ENCODE data around the gene MECR. TPM values are rescaled to one million over a fixed set of nuclear protein-coding genes. Genes with fewer than 3 reads are reported as not detected.
"Not testable (repeated sequence)": the region's sequence is repeated elsewhere in the genome, so short reads cannot be mapped to it uniquely, and the experiment has no call there.

Gene MECR
- total RNA-seq, 1 donor from 2014 or later: 22.6 TPM

DNA sequence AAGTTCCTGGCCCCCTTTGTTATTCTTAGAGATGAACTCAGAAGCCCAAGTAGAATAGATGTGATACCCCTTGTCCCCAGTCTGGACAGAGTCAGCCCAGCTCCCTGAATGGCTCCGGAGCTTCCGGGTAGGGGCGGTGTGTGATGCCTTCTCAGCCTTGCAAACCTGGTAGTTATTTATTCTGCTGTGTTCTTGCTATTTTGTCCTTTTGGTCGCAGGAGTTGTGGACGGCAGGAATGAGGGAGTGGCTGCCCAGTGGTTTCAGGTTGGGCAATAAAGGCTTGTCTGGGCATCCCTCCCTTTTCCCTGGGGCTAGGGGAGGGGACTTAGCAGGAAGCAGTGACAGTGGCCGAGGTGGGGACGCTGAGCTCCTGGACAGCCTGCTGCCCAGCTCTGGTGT lies 8.4 kb upstream of the MECR start:
- ATAC-seq (no peak), DNase-seq (ENCODE audit: low spot score) (no peak)
- intact Hi-C loops (cut with DNase I): loop anchor here (5.0 to 10.0 kb wide), 2 partner anchors 1146 to 1468 kb away; no protein-coding TSS in a partner anchor

DNA sequence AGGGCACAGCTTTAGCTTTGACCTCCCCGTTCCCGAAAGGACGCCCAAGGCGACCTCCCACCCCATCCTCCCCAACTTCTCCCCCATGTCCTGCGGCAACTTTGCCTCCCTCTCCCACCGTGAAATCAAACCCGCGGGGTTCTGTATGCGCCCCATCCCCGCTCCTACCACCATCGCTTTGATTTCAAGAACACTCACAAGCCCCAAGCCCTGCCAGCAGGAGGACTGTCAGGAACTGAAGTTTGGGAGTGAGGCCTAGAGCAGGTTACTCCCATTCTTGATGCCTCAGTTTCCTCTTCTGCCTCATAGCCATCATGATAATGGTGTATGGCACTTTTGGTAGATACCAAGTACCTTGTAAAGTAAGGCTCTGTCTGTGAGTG lies 7.9 kb upstream of the MECR start:
- ATAC-seq (peak; percentile 1), DNase-seq (ENCODE audit: low spot score) (no peak)
- intact Hi-C loops (cut with DNase I): loop anchor here (5.0 to 10.0 kb wide), 2 partner anchors 1146 to 1469 kb away; no protein-coding TSS in a partner anchor

DNA sequence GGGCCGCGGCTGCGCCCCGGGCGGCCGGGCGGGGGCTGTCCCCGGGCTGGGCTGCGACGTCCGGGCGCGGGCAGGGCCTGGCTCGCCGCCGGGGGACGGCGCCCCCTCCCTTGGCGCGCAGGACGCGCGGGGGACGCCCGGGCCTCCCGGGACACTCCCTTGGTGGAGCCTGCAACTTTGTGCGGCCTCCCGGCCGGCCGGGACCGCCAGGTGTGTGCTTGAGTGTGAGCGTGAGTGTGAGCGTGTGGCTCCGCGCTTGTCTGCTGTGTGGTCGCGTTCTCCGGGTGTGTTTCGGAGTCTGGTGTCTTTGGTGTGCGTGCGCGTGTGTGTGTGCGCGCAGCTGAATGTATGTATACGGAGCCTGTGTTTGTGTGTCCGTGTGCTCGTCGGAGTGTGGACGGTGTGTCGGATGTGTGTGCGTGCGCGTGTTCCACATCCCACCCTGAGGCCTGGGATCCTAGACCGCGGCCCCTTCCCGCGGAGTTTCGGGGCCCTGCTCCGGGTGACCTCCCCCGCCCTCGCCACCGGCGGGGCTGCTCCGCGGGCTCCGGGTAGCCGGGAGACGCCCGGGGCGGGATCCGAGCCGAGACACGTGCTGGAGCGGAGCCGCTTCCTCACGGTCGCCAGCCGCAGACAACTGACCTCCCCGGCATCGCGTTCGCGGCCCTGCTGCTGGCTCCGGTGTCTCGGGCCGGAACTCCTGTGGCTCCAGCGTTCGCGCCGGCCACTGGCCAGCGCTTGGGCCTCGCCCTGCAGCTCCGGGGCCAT lies 7.3 kb upstream of the MECR start:
- intact Hi-C loops (cut with DNase I): loop anchor here (5.0 to 10.0 kb wide), 2 partner anchors 1147 to 1469 kb away; no protein-coding TSS in a partner anchor
- DNase-seq (ENCODE audit: low spot score) (peak; percentile 77), ATAC-seq (peak; percentile 58)

DNA sequence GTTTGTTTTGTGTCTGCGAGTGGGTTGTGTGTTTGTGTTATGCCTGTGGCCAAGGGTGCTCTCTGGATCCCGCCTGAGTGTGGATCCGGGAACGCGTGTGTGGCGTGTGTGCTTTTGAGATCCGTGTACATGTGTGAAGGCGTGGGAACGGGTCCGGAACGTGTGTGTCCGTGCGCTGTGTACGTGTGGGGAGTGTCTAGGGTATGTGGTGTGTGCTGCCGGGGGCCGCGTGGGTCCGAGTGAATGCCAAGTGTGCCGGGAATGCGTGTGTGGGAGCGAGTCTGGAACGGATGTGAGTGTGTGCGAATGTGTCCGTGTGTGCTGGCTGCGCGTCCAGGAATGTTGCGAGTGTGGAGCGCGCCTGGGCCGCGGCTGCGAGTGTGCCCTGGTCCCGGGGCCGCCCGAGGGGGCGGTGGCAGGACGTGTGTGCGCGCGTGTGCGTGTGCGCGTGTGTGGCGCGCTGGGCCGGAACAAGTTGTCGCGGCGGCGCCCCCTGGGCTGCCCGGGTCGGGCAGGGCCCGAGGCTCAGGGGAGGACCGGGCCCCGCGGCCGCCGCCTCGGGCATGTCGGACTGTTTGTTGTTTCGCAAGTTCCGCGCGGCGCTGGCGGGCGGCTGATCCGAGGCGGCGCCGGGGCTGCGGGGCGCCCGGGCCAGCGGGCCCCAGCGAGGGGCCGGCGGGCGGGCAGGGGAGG lies 6.5 kb upstream of the MECR start:
- peak; percentile 71 for DNase-seq (ENCODE audit: low spot score)
- intact Hi-C loops (cut with DNase I): loop anchor here (5.0 to 10.0 kb wide), 2 partner anchors 1148 to 1470 kb away; no protein-coding TSS in a partner anchor
- ATAC-seq: peak; percentile 70

DNA sequence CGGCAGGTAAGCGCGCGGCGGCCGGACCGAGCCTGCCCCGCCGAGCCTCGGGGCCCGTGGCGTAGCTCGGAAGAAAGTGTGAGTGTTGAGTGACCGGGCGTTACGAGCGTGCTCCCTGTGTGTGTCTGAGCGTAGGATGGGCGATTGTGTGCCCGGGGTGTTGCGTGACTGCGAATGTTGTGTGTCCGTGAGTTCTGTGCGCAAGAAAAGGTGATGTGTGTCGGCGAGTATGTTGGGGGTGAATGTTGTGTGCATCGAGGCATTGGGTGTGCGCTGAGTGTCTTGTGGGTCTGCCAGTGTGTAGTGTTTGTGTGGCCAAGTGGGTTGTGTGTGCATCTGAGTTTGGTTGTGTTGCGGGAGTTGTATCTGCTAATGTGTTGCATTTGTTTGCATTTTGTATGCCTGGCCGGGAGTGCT lies 6.0 kb upstream of the MECR start:
- ATAC-seq: peak; percentile 9
- no peak for DNase-seq (ENCODE audit: low spot score)
- intact Hi-C loops (cut with DNase I): loop anchor here (5.0 to 10.0 kb wide), 2 partner anchors 1148 to 1471 kb away; no protein-coding TSS in a partner anchor

DNA sequence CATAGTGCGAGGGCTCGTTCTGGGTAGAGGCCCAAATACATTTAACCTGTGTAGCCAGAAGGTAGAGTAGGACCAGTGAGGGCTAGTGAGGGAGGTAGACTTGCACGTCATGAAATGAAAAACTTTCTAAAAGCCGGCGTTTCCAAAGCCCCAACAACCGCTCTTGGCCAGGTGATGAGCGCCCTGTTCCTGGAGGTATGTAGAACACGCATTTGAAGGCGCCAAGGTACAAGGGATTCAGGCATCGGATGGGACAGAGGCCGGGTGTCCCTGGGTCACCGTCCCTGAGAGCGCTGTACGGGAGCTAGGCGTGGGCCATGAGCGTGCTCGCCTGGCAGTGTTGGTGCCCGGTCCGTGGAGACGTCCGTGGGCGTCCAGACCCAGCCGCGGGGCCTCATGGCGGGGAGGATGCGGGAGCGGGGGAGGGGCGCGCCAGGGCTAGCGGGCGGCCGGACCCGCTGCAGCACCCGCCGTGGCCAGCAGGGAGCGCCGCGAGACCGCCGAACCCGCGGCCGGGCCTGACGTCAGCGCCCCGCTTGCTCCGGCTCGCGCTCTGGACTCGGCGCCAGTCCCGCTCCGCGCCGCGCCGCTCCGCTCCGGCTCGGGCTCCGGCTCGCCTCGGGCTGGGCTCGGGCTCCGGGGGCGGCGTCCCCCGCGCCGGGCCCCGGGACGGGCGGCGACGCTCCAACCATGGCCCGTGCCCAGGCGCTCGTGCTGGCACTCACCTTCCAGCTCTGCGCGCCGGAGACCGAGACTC lies 5.4 kb upstream of the MECR start, which contains the start of gene PTPRU:
PTPRU (plus strand) TSS at position 568 of the 757 bp plus-strand sequence; CDS start at position 691, 123 bp downstream.
- DNase-seq (ENCODE audit: low spot score) (peak; percentile 89), ATAC-seq (peak; percentile 70)

DNA sequence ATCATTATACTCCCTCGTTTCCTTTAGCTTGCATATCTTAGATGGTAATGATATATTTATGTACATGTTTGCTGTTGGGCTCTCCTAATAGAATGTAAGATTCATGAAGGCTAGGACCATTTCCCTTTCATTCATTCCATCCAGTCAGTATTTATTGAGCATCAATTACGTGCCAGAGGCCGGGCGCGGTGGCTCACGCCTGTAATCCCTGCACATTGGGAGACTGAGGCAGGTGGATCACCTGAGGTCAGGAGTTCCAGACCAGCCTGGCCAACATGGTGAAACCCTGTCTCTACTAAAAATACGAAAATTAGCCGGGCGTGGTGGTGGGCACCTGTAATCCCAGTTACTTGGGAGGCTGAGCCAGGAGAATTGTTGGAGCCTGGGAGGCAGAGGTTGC lies 4.1 kb upstream of the MECR start:
- DNase-seq (ENCODE audit: low spot score); ATAC-seq: not testable (repeated sequence)
- intact Hi-C loops (cut with DNase I): loop anchor here (5.0 to 10.0 kb wide), 2 partner anchors 1150 to 1472 kb away; no protein-coding TSS in a partner anchor

More for the DNA sequence above, 5.4 kb upstream of the MECR start, which contains the start of gene PTPRU:
- intact Hi-C loops (cut with DNase I): loop anchor here (5.0 to 10.0 kb wide), 2 partner anchors 1149 to 1471 kb away; no protein-coding TSS in a partner anchor

DNA sequence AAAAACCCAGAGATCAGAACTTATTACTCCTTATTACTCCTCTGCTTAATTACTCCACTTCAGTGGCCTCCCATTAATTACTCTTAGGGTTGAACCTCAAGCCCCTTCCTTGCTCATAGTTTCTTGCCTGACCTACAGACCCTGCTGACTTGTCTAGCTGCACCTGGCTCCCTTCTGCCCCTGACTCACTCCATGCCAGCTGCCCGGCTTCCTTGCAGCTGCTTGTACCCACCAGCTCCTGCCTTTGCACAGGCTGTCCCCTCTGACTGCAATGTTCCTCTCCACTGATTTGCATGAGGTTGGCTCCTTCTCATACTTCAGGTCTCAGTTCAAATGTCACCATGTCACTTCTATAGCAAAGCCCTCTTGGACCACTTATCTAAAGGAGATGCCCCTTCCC lies 3.7 kb upstream of the MECR start:
- intact Hi-C loops (cut with DNase I): loop anchor here (10.0 kb wide), 1 partner anchor 1150 kb away; no protein-coding TSS in a partner anchor
- ATAC-seq (no peak), DNase-seq (ENCODE audit: low spot score) (no peak)

DNA sequence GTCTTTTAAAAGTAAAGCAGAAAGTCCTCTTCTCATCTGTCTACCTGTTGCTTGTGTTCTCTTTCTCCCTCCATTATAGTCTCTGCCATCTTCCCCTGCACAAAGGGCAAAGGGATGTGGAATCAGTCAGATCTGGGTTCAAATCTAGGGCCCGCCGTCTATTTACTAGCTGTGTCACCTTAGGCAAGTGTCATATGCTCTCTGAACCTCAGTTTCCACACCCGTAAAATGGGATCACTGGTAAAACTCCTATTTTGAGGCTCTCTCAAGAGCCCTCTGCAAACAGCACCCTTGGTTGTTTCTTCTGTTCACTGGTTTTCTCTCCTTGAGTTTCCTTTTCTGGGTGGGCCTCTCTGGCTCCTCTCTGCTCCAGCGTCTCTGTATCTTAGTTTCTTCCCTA lies 3.0 kb upstream of the MECR start:
- intact Hi-C loops (cut with DNase I): loop anchor here (10.0 kb wide), 1 partner anchor 1151 kb away; no protein-coding TSS in a partner anchor
- DNase-seq (ENCODE audit: low spot score) (no peak), ATAC-seq (no peak)

DNA sequence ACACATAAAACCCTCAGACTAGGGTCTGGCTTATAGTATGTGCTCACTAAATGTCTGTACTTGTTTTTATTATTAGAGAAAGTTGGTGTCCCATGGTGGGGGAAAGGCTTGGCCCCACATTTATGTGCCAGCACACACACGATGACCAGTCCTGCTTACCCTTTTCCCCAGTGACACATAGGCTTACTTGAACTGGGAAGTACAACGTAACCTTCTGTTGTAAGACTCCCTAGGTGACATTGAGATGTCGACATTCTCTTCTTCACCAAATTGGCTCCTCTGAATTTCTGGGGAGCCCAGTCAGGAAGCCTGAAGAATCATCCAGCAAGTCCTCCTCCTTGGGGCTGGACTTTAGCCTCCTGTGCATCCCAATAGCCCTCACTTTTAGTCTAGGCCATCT lies 1.7 kb upstream of the MECR start:
- no peak for ATAC-seq
- intact Hi-C loops (cut with DNase I): loop anchor here (10.0 kb wide), 1 partner anchor 1152 kb away; no protein-coding TSS in a partner anchor

DNA sequence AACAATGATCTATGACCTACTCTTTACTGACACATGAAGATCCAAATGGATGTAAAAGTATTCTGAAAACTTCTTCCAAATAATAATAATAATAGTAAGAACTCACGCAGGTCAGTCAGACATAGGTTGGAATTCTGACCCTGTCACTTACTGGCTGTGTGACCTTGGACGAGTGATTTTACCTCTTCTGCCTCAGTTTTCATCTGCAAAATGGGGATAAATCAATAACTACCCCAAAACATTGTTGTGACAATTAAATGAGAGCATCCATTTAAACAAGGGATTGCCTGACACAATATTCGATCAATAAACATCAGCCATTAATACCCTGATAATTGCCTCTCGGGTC lies 556 bp downstream of the MECR start:
- DNase-seq (ENCODE audit: low spot score) (no peak), ATAC-seq (no peak)
- intact Hi-C loops (cut with DNase I): loop anchor here (10.0 kb wide), 1 partner anchor 1155 kb away; no protein-coding TSS in a partner anchor

More for the DNA sequence above, 1.7 kb upstream of the MECR start:
- DNase-seq (ENCODE audit: low spot score): no peak

DNA sequence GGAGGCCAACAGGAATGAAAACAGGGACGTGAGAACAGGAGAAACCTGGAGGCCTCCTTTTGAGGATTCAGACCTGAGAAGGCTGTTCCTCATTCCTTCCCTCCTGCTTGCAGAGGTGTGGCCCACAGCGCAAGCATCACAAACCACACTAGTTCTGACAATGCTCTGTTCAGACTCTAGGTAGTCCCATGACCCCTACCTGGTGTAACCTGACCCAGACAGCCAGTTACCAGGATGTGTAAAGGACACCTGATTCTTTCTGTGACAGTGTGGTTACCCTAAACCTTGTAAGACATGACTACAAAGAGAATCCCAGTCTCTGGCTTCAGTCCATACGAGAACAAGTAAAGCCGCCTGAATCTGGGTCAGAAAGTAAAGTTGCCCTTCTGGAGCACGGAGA lies 3.2 kb downstream of the MECR start:
- ATAC-seq: no peak
- DNase-seq (ENCODE audit: low spot score): no peak
- intact Hi-C loops (cut with DNase I): loop anchor here (5.0 kb wide), 1 partner anchor 1490 kb away; no protein-coding TSS in a partner anchor

DNA sequence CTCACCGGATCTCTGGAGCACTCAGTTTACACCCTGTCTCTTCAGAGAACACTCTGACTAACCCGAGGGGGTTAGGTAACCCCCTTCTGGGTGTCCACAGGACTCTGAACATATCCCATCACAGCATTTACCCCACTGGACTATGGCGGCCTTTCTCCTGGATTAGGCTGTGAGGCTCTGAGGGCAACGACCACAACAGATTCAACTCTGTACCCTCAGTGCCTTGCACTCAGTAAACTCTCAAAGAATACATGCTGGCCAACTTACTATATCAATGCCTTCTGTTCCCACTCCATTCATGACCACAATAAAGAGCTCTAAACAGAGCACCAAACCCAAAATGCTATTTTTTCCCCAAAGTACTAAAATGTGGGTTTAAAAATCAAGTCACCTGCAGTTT lies 5.4 kb downstream of the MECR start:
- intact Hi-C loops (cut with DNase I): loop anchor here (5.0 kb wide), 1 partner anchor 1492 kb away; no protein-coding TSS in a partner anchor
- DNase-seq (ENCODE audit: low spot score) (no peak), ATAC-seq (no peak)

DNA sequence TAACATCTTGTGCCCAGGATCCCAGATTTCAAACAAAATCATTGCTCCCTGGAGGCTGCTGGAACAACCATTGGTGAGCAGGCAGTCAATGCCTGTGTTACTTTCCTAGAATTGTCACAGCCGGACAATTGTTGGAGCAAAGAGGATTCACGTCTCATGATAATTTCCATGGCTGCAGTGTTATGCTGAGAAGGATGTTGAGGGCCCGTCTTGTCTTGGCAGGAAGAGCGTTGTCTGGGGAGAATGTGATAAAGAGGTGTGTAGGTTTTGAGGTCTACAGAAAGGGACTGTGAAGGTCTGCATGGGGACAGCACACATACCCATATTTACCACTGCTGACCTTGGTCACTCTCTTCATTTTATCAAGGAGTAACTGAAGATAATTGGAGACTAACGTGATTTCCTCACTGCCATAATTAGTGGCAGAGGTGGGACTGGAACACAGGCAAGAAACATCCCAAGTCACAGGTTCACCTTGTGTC lies 6.3 kb downstream of the MECR start:
- ATAC-seq: no peak
- no peak for DNase-seq (ENCODE audit: low spot score)
- intact Hi-C loops (cut with DNase I): no loop called here

DNA sequence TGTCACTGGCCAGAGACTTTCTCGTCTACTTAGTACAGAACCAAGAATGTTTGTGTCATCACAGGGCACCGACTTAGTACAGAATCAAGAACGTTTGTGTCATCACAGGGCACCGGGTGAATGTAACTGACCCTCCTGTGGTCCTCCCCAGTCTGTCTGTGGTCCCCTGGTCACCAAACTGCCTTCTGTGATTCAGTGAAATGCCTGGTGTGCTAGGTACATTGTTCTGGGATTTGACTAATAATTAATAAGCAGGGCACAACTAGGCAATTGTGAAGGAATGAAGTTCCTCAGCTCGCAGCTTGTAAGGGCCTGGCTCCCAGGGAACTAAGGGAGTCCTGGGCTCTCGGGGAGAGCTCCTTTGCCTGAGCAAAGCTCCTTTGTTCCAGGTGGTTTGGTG lies 7.2 kb downstream of the MECR start:
- no peak for DNase-seq (ENCODE audit: low spot score)
- intact Hi-C loops (cut with DNase I): no loop called here
- no peak for ATAC-seq

DNA sequence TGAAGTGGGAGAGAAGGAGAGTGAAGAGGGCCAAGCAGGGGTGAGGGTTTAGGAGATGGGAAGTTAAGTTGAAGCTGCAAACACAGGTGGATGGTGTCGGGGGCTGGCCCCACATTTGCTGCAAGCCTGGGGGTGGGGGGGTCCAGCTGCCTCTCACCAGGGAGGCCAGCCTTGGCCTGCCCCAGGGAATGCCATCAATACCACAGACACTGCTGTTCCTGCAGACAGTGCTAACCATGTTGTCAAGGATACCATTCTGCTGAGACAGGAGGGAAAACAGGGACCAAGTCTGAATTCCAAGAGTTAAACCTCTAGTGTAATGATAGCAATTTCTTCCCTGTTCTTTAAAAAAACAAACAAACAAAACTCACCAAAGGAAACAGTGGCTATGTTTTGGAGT lies 8.0 kb downstream of the MECR start:
- DNase-seq (ENCODE audit: low spot score) (no peak), ATAC-seq (no peak)
- intact Hi-C loops (cut with DNase I): no loop called here

DNA sequence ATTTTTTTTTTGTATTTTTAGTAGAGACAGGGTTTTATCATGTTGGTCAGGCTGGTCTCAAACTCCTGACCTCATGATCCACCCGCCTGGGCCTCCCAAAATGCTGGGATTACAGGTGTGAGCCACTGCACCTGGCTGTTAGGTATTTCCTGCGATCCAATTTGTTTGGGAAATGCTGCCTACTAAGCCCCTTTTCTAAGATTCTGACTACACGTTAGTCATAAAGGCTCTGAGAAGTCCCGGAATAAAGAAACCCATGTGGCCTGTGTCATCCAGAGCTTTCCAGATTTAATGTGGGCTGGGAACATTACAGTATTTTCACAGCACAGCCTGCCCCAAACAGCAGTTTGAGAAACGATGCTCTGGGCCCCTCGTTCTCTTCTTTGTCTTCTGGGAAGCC lies 8.5 kb downstream of the MECR start:
- ATAC-seq; intact Hi-C loops (cut with DNase I); DNase-seq (ENCODE audit: low spot score): not testable (repeated sequence)

DNA sequence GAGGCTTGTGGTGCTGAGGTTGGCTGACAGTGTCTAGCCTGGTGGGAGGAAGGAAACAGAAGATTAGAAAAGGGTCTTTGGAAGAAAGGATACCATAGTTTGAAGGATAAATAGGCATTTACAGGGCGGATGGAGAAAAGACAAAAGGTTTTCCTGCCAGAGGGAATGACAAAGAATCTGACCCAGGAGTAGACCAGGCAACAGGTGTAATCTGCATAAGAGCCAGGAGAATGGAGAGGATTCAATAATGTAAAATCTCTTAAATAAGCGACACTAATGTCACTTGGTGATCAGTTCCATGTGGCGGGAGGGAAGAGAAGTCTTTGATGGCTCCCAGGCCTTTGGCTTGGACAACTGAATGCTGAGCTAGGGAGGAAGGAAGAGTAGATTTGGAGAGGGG lies 9.4 kb downstream of the MECR start:
- no peak for DNase-seq (ENCODE audit: low spot score)
- intact Hi-C loops (cut with DNase I): no loop called here

DNA sequence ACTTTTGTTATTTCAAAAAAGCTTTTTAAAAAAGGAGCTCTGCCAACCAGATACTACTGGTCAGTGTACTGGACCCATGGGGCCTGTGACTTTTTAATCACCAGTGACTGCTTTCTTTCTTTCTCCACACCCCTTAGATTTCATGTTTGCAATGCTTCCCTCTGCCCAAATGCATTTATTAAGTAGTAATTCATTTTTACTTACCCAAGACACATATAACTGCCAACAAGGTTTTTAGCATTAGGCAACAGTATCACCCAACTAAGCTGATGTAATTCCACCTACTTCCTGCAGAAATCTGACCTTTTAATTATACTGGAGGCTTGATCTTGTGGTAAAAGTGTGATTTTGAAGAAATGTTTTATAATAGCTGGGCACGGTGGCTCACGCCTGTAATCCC lies 12.5 kb downstream of the MECR start:
- ATAC-seq: no peak

More for the DNA sequence above, 9.4 kb downstream of the MECR start:
- ATAC-seq: no peak

More for the DNA sequence above, 12.5 kb downstream of the MECR start:
- intact Hi-C loops (cut with DNase I): no loop called here
- DNase-seq (ENCODE audit: low spot score): no peak
